Upper lobe of left lung (tissue), 4 donors: Measurements from ENCODE around the gene DERA.

Source experiments
- POLR2A ChIP-seq, 4 donors: fragments of 450-650 bp; IDR thresholded peaks; one replicate each; pipeline ENCODE4 v1.5.1; 2016 to 2017; ENCODE audit warnings: antibody characterized with exemption in 4 of 4, mild to moderate bottlenecking in 2 of 4
- POLR2AphosphoS5 ChIP-seq, 2 donors: sonication (generic); formaldehyde crosslinking; IDR thresholded peaks; one replicate each; pipeline ENCODE4 v1.5.1; 2017; ENCODE audit warnings: antibody characterized with exemption in 2 of 2
- TF ChIP-seq, protein P1 (sequence below), 6 experiments: fragments of 450-650 bp in 4 of 6; fragments of 200-600 bp in 2 of 6; sonication (generic) in 2 of 6; IDR thresholded peaks; one replicate each; pipeline ENCODE4 v1.5.1; 2016 to 2019; ENCODE audit warnings: antibody characterized with exemption in 6 of 6

DNA sequence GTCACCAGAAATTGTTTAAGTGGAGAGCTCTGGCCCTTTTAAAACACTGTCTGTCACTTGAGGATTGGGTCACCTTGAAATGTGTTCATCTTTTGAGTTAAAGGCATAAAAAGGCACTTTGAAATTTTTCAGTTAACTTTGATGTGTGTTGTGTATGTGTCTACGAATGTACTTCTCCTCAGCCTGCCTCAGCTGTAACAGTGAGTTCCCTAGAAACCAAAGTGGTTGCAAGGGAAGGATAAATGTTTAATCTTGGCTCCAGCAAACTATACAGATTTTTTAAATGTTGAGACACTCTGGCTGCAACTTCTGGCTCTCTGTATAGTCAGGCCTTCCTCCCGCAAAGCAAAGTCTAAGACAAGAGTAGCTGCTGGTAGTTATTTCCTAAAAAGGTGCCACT, 8.3 kb downstream of the DERA start:
- TF ChIP-seq POLR2A (IDR thresholded peaks at IDR 0.05) (no peak), POLR2AphosphoS5 (IDR thresholded peaks at IDR 0.05) (no peak)
- TF ChIP-seq, protein P1, sequence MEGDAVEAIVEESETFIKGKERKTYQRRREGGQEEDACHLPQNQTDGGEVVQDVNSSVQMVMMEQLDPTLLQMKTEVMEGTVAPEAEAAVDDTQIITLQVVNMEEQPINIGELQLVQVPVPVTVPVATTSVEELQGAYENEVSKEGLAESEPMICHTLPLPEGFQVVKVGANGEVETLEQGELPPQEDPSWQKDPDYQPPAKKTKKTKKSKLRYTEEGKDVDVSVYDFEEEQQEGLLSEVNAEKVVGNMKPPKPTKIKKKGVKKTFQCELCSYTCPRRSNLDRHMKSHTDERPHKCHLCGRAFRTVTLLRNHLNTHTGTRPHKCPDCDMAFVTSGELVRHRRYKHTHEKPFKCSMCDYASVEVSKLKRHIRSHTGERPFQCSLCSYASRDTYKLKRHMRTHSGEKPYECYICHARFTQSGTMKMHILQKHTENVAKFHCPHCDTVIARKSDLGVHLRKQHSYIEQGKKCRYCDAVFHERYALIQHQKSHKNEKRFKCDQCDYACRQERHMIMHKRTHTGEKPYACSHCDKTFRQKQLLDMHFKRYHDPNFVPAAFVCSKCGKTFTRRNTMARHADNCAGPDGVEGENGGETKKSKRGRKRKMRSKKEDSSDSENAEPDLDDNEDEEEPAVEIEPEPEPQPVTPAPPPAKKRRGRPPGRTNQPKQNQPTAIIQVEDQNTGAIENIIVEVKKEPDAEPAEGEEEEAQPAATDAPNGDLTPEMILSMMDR (IDR thresholded peaks at IDR 0.05): no peak
